Urinary bladder (tissue), 4 donors: ENCODE measurements around the gene SYT17. TPM values are rescaled to one million over a fixed set of nuclear protein-coding genes. Genes with fewer than 3 reads are reported as not detected.

ENCODE experiments used
- DNase-seq: peaks from one replicate; pipeline ENCODE4 v3.0.0-alpha.2; 2015; ENCODE audit errors: extremely low spot score
- H3K27ac ChIP-seq: one replicate; pipeline ENCODE4 v1.5.1; 2013; ENCODE audit warnings: low read depth, mild to moderate bottlenecking, moderate library complexity
- H3K36me3 ChIP-seq: one replicate; pipeline ENCODE4 v1.6.1; 2013; ENCODE audit warnings: mild to moderate bottlenecking, moderate library complexity; ENCODE audit not compliant: insufficient read depth
- H3K4me1 ChIP-seq: one replicate; pipeline ENCODE4 v1.6.1; 2013; ENCODE audit warnings: mild to moderate bottlenecking, moderate library complexity; ENCODE audit not compliant: insufficient read depth
- H3K4me3 ChIP-seq: one replicate; pipeline ENCODE4 v1.5.1; 2013; ENCODE audit warnings: low read depth, low read length
- WGBS: extraction: QIAGEN DNeasy Blood & Tissue Kit; methylation state at CpG from one replicate; pipeline ENCODE4 v1.1.7; 2013; 5-methylcytosine and 5-hydroxymethylcytosine counted together
- polyA plus RNA-seq: library from polyadenylated mRNA; stranded (reverse); fragments of 200-250 nt; gene quantifications from one replicate; pipeline ENCODE4 v1.2.3, GENCODE V29; 2013
- total RNA-seq: library from RNA; depleted of rRNA; stranded (reverse); fragments of >200 nt; gene quantifications from one replicate; pipeline ENCODE4 v1.2.3, GENCODE V29; 2014
- donor health status: healthy with polysubstance abuse.
- donor health status: healthy.

The SYT17 gene
- total and polyA plus RNA-seq, 2 donors: 1.8 to 6.5 TPM

DNA sequence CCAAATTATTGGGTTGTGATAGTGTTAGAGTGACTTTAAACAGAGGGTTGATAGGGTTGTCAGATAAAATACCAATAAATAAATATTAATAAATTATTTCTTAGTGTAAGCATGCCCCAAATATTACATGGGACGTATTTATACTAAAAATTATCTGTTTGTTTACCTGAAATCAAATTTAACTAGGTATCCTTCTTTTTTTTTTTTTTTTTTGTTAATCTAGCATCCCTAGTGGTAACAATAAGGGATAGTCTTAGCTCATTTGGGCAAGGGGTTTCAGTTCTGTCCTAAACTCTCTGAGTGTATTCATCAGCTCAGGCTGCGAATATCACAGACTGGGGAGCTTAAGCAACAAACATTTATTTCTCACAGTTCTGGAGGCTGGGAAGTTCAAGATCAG is 118.8 kb downstream of the SYT17 start:
- Histone ChIP-seq H3K4me1 (no peaks in the 10 kb centered on the region), H3K27ac (no peak overlapping the region), H3K36me3 (no peaks in the 10 kb centered on the region), H3K4me3 (no peak overlapping the region)
- 79% methylated on average over 2 of the region's 2 CpGs for WGBS
- no peak for DNase-seq

DNA sequence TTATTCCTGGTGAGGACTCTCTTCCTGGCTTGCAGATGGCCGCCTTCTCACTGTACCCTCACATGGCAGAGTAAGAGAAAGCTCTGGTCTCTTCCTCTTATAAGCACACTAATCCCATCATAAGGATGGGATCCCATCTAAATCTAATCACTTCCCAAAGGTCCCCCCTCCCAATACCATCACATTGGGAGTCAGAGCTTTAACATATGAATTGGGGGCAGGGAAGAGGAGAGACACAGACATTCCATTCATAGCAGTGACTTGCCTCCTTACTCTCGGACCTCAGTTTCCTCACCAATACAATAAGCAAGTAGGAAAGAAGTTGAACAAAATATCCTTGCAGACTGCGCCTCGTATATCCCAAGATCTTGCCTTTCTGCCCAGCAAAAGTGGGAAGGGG is 119.2 kb downstream of the SYT17 start:
- Histone ChIP-seq H3K27ac (no peak overlapping the region), H3K36me3 (no peaks in the 10 kb centered on the region), H3K4me1 (no peaks in the 10 kb centered on the region), H3K4me3 (no peak overlapping the region)
- WGBS: 88% methylated on average over 4 of the region's 4 CpGs
- DNase-seq: no peak

DNA sequence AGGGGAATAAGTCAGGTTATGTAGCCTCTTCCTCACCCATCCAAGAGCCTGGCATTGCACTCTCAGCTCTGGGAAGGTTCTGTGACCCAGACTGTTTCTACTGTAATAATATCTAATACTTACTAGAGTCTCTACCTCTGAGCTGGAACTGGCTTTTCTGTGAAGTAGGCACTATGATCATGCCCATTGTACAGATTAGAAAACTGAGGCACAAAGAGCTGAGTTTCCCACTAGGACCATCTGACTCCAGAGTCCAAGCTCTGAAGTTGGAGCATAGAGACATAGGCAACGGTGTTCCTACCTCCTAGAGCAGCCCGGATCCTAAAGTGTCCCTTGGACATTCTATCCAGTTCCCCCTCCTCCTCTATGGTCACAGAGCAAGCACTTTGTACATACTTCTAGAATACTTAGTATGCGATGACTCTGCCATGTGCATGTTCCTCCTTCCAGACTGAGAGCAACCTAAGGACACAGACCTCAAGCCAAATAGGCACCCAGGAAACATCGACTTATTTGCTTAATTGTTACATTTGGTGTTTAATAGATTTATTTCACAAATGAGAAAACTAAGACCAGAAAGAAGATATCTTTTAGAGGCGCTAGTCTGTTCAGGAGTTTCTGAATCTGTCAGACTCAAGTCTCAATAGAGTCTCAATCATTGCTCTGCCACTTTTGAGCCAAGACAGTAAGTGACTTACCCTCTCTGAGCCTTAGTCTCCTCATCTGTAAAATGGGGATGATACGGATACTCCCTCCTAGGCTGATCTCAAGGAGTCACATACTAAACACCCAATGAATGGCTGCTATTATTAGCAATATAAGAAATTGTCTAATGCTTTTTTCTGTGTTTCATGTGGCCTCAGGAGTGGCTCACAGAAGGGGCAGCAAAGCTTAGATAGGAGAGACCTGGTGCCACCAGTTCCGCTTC is 121.1 kb downstream of the SYT17 start:
- no peaks in the 10 kb centered on the region for H3K36me3 ChIP-seq
- no peak overlapping the region for H3K4me3 ChIP-seq
- 84% methylated on average over 7 of the region's 7 CpGs for WGBS
- no peaks in the 10 kb centered on the region for H3K4me1 ChIP-seq
- no peak overlapping the region for H3K27ac ChIP-seq
- DNase-seq: no peak

DNA sequence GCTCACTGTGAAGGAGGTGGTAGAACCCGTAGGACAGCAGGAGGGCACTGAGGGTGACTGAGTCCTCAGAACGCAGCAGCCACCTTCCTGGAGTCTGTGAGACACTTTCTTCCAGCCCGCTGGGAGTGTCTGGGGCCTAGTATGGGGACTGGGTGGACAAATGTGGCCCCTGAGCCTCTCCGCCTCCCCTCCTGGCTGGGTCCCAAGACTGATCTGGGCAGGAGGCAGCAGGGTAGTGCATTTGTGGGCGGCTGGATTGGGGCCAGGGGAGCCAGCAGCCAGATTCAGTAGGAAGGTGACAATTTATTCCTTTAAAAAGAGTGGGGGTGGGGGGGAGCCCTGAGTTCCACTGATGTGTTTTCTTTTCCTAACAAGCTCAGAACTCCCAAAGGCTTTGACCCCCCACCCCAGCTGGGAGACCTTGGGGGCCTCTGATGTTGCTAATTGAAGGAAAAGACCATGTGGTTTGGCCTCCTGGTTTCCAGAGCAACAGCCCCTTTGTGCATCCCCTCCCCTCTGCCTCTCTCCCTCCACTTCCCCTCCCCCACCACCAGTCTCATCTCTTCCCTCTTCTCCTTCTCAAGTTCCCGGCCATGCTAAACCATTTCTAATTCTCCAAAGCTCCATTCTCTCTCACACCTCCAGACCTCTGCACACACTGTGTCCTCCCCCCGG is 121.9 kb downstream of the SYT17 start:
- Histone ChIP-seq H3K36me3 (no peaks in the 10 kb centered on the region), H3K4me1 (no peaks in the 10 kb centered on the region), H3K4me3 (no peak overlapping the region), H3K27ac (no peak overlapping the region)
- WGBS: 44% methylated on average over 7 of the region's 7 CpGs
- DNase-seq: no peak

DNA sequence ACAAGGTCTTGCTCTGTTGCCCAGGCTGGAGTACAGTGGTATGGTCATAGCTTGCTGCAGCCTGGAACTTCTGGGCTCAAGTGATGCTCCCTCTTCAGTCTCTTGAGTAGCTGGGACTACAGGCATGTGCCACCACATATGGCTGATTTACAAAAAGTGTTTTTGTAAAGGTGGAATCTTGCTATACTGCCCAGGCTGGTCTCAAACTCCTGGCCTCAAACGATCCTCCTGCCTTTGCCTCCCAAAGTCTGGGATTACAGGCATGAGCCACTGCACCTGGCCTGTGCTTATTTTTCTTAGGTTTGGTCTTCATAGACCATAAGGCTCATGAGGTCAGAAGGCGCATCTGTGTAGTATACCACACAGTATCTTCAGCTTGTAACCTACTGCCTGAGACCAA is 122.8 kb downstream of the SYT17 start:
- 87% methylated on average over 2 of the region's 2 CpGs for WGBS

DNA sequence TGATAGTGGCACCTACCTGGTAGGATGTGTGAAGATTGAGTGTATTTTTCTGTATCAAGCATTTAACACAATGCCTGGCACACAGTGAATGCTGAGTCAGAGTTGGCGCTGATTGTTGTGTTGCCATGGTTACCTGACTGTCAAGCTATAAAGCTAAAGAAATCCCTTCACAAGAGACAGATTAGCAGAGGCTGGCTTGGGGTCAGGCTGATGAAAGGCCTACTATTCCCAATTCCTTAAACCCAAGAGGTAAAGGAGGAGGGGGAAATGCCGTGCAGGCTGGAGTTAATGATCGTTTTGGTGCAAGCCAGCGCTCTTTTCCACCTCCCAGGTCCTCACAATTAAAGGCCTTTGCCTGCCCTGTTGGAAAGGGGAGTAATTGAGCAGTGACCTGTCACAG is 123.4 kb downstream of the SYT17 start:
- WGBS: 24% methylated on average over 4 of the region's 4 CpGs
- Histone ChIP-seq H3K36me3 (no peaks in the 10 kb centered on the region), H3K4me1 (no peaks in the 10 kb centered on the region), H3K27ac (no peak overlapping the region), H3K4me3 (no peak overlapping the region)
- no peak for DNase-seq

More for the DNA sequence above, 122.8 kb downstream of the SYT17 start:
- H3K27ac ChIP-seq: no peak overlapping the region
- no peak for DNase-seq
- H3K4me1 ChIP-seq: no peaks in the 10 kb centered on the region
- no peaks in the 10 kb centered on the region for H3K36me3 ChIP-seq
- no peak overlapping the region for H3K4me3 ChIP-seq

DNA sequence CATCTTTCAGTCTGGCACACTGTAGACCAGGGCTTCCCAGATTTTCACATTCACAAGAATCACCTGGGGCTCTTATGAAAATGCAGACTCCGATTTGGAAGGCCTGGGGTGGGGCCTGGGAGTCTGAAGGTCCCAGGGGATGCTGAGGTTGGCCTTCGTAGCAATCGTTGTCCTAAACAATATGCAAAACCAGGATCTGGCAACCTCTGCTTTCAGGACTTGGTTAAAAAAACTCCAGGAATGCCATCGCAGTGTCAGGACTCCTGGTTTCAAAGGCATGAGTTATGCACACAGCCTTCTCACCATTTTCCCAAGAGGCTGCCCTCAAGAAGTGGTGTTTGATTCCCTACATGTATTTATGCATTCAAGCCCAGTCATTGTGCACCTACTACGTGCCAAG is 124.1 kb downstream of the SYT17 start:
- 62% methylated on average over 5 of the region's 5 CpGs for WGBS
- DNase-seq: no peak
- Histone ChIP-seq H3K36me3 (no peaks in the 10 kb centered on the region), H3K4me1 (no peaks in the 10 kb centered on the region), H3K4me3 (no peak overlapping the region), H3K27ac (no peak overlapping the region)

DNA sequence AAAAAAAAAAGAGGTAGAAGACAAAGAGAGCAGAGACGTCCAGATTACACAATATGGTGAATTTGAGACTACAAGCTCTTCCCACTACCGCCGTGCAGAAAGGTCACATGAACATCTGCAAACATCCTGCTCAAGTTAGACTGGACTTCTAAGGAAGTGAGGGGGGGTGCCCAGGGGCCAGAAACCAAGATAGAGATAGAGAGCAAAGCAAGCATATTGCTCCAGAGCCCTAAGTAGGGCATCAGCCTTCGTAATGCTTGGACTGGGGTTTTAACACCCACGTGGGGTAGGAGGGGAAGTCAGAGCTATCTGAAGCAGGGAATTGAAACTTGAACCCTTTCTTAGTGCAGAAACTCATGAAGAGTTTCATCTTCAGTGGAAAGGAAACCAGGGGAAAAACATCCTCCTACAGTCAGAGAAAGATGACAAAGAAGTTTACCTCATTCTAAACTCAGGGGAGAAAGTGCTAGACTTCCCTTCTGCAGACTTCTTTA is 126.2 kb downstream of the SYT17 start:
- Histone ChIP-seq H3K4me1 (no peaks in the 10 kb centered on the region), H3K27ac (no peak overlapping the region), H3K4me3 (no peak overlapping the region), H3K36me3 (no peaks in the 10 kb centered on the region)
- WGBS: 9% methylated on average over 5 of the region's 5 CpGs
- DNase-seq: no peak

DNA sequence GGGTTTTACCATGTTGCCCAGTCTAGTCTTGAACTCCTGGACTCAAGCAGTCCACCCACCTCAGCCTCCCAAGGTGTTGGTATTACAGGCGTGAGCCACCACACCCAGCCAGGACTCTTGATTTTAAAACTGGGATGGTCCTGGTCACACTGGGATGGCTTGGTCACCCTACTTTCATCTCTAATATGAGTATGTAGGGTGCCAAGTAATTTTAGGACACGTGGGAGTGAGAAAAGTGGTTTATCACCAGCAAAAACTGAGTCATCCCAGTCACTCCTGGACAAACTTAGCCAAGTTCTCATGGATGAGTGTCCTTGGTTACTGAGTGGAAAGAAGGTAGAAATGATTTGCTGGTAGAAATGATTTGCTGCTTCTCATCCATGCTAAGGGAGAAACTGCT is 127.4 kb downstream of the SYT17 start:
- Histone ChIP-seq H3K4me3 (no peak overlapping the region), H3K4me1 (no peaks in the 10 kb centered on the region), H3K36me3 (no peaks in the 10 kb centered on the region), H3K27ac (no peak overlapping the region)
- 46% methylated on average over 2 of the region's 2 CpGs for WGBS
- no peak for DNase-seq

DNA sequence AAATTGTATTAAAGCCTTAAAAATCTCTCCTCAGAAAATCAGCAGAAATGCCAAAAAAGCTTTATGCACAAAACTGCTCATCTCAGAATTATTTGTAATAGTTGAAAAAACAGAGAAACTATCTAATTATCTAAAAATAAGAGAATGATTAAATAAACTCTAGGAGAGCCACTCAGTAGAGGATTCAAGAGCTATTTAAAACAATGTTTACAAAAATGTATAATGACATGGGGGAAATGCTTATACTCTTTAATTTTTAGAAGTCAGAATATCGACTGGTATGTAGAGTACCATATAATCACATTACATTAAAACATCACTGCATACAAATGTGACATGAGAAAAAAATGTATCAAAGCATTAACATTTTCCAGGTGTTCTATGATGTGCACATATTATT is 129.4 kb downstream of the SYT17 start:
- 74% methylated on average over 1 of the region's 1 CpG for WGBS
- no peaks in the 10 kb centered on the region for H3K36me3 ChIP-seq
- H3K4me3 ChIP-seq: no peak overlapping the region
- DNase-seq: no peak
- no peak overlapping the region for H3K27ac ChIP-seq
- no peaks in the 10 kb centered on the region for H3K4me1 ChIP-seq

DNA sequence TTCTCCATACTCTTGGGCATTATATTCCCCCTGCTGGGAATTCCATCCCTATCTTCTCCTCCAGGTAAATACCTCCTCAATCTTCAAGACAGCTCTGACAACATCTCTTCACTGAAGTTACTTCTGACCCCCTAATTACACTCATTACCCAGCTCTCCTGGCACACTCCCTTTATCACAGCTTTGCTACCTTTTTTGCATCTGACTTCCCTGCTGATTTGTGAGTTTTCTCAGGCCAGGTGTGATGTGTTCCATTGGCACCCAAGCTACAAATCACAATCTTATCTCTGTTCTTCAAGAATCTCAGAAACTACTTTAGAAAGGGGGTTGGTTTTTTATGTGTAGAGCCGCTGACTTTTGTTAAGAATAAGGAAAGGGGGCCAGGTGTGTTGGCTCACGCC is 131.5 kb downstream of the SYT17 start:
- WGBS: 60% methylated on average over 2 of the region's 2 CpGs

DNA sequence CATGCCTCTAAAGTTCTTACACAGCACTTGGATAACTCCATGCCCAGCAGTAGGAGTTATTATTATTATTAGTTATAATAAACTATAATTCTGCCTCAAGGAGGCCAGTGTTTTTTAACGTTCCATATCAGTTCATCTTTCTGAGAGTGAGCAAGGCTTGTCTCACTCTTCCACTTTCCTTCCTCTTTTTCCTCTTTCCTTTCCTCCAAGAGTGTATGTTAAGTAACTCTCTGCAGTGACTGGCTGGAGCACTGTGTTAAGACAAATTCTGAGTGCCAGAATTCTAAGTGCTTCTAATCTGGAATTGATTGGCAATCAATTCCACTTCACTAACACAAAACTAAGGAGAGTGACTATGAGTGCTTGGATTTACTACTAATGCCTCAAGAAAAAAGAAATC is 133.9 kb downstream of the SYT17 start:
- Histone ChIP-seq H3K36me3 (no peaks in the 10 kb centered on the region), H3K4me1 (no peaks in the 10 kb centered on the region), H3K4me3 (no peak overlapping the region), H3K27ac (no peak overlapping the region)
- no peak for DNase-seq
- 0% methylated on average over 1 of the region's 1 CpG for WGBS

More for the DNA sequence above, 131.5 kb downstream of the SYT17 start:
- no peak for DNase-seq
- H3K36me3 ChIP-seq: no peaks in the 10 kb centered on the region
- H3K4me1 ChIP-seq: no peaks in the 10 kb centered on the region
- H3K4me3 ChIP-seq: no peak overlapping the region
- no peak overlapping the region for H3K27ac ChIP-seq

DNA sequence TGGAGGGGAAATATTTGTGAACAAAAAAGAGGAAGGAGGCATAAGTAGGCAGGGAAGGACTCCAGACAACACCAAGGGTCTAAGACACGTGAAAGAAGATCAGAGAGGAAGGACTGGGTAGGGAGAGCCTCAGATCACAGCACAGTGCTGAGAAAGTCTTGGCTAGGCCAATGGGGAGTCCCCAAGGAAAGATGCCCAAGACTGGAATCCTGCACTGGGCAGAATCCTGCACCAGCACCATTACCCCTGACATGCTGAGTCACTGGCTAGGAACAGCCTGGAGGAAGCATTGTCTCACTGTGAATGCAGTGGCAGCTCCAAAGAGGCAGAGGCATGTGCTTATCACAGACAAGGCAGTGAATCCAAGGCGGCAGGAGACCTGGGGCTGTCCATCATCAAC is 136.7 kb downstream of the SYT17 start:
- no peak for DNase-seq
- Histone ChIP-seq H3K36me3 (no peaks in the 10 kb centered on the region), H3K4me1 (no peaks in the 10 kb centered on the region), H3K27ac (no peak overlapping the region), H3K4me3 (no peak overlapping the region)
- WGBS: 34% methylated on average over 2 of the region's 2 CpGs

DNA sequence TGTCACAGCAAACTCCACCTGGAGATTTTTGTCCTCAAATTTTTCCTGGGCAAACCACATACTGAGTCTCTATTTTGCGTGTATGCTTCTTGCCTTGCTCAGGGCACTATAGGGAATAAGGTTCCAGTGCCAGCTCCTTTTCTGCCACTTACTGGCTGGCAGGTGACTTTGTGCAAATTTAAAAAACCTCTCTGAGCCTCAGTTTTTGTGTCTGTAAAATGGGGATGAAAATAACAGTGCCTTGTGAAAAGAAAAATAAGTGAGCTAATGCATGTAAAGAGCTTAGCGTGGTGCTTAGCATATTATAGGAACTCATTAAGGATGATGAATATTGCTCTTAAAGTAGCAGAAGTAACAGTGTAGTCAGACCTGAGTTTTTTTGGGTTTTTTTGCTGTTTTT is 137.4 kb downstream of the SYT17 start:
- Histone ChIP-seq H3K4me1 (no peaks in the 10 kb centered on the region), H3K4me3 (no peak overlapping the region), H3K36me3 (no peaks in the 10 kb centered on the region), H3K27ac (no peak overlapping the region)
- no peak for DNase-seq
- WGBS: 88% methylated on average over 2 of the region's 2 CpGs
